Muscle layer of colon (tissue), 2 donors: ENCODE measurements around the gene TXN2.
"Not testable (repeated sequence)": the region's sequence is repeated elsewhere in the genome, so short reads cannot be mapped to it uniquely, and the experiment has no call there.

ENCODE experiments used
- H3K27ac ChIP-seq: one replicate; pipeline ENCODE4 v1.7.0; 2013; ENCODE audit warnings: low read depth, mild to moderate bottlenecking, low read length, moderate library complexity
- H3K27me3 ChIP-seq, 2 donors: one replicate each; pipeline ENCODE4 v1.7.0; 2013; ENCODE audit warnings: low read length in 2 of 2, mild to moderate bottlenecking in 2 of 2; ENCODE audit not compliant: insufficient read depth in 2 of 2, control insufficient read depth in 1 of 2
- H3K36me3 ChIP-seq: one replicate; pipeline ENCODE4 v1.7.0; 2013; ENCODE audit warnings: mild to moderate bottlenecking, low read length; ENCODE audit not compliant: insufficient read depth
- H3K4me1 ChIP-seq: one replicate; pipeline ENCODE4 v1.7.0; 2013; ENCODE audit warnings: mild to moderate bottlenecking, low read length; ENCODE audit not compliant: insufficient read depth
- H3K4me3 ChIP-seq, 2 donors: one replicate each; pipeline ENCODE4 v1.7.0; 2013; ENCODE audit warnings: low read length in 2 of 2, low read depth in 1 of 2, mild to moderate bottlenecking in 1 of 2, moderate library complexity in 1 of 2
- H3K9ac ChIP-seq: one replicate; pipeline ENCODE4 v1.7.0; 2013; ENCODE audit warnings: low read length
- H3K9me3 ChIP-seq: one replicate; pipeline ENCODE4 v1.7.0; 2013; ENCODE audit warnings: mild to moderate bottlenecking, low read length
- donor health status: abdominal sarcoma.
- donor health status: Adenocarcinoma of cecum.

Gene TXN2

GRCh38 chr22:36481393-36482168 is at the start of gene TXN2:
TXN2 (minus strand) TSS chr22:36481640; CDS start chr22:36480837, 803 bp downstream.
- H3K4me1 ChIP-seq: peaks cover 15% of the 10 kb centered on the region
- peak within 1 kb of the TSS; percentile 66 to 92 for H3K4me3 ChIP-seq
- H3K36me3 ChIP-seq: peaks cover 33% of the 10 kb centered on the region

GRCh38 chr22:36528795-36529751 is 47.6 kb upstream of the TXN2 start, which contains the start of gene EIF3D:
EIF3D (minus strand) TSS chr22:36529166; CDS start chr22:36526121, 3,045 bp downstream.
- H3K9me3 ChIP-seq: no peaks in the 10 kb centered on the region
- no peaks in the 10 kb centered on the region for H3K27me3 ChIP-seq
- peaks cover 12% of the 10 kb centered on the region for H3K4me1 ChIP-seq
- peak within 1 kb of the TSS; percentile 92 for H3K9ac ChIP-seq
- peak within 1 kb of the TSS; percentile 82 to 86 for H3K4me3 ChIP-seq
- H3K27ac ChIP-seq: peak within 1 kb of the TSS; percentile 92
- H3K36me3 ChIP-seq: peaks cover 16% of the 10 kb centered on the region

More at GRCh38 chr22:36481393-36482168, at the start of gene TXN2:
- Histone ChIP-seq H3K27ac (peak within 1 kb of the TSS; percentile 89), H3K9me3 (no peaks in the 10 kb centered on the region), H3K9ac (peak within 1 kb of the TSS; percentile 69), H3K27me3 (no peaks in the 10 kb centered on the region)

- H3K27ac ChIP-seq: peak overlapping the region; percentile 91
- no peaks in the 10 kb centered on the region for H3K27me3 ChIP-seq
- peaks cover 12% of the 10 kb centered on the region for H3K4me1 ChIP-seq
- peak overlapping the region; percentile 82 to 86 for H3K4me3 ChIP-seq
- H3K36me3 ChIP-seq: peaks cover 23% of the 10 kb centered on the region
- H3K9ac ChIP-seq: peak overlapping the region; percentile 92
- no peaks in the 10 kb centered on the region for H3K9me3 ChIP-seq
These were observed 46.9 kb upstream of the TXN2 start for GRCh38 chr22:36528341-36528740.

GRCh38 chr22:36522662-36523061 is 41.2 kb upstream of the TXN2 start:
- H3K9me3 ChIP-seq: no peaks in the 10 kb centered on the region
- no peak overlapping the region for H3K4me3 ChIP-seq
- H3K4me1 ChIP-seq: peaks cover 5% of the 10 kb centered on the region
- H3K9ac ChIP-seq: no peak overlapping the region
- peaks cover 78% of the 10 kb centered on the region for H3K36me3 ChIP-seq
- no peak overlapping the region for H3K27ac ChIP-seq
- H3K27me3 ChIP-seq: no peaks in the 10 kb centered on the region

- Histone ChIP-seq H3K4me1 (no peaks in the 10 kb centered on the region), H3K27ac (no peak overlapping the region), H3K36me3 (peaks cover 97% of the 10 kb centered on the region), H3K9me3 (no peaks in the 10 kb centered on the region), H3K9ac (no peak overlapping the region), H3K4me3 (no peak overlapping the region), H3K27me3 (no peaks in the 10 kb centered on the region)
These were observed 39.0 kb upstream of the TXN2 start for GRCh38 chr22:36520423-36520822.

GRCh38 chr22:36519906-36520305 is 38.5 kb upstream of the TXN2 start:
- H3K4me3 ChIP-seq, H3K9ac ChIP-seq, H3K4me1 ChIP-seq, H3K9me3 ChIP-seq, H3K27ac ChIP-seq, H3K27me3 ChIP-seq: not testable (repeated sequence)
- peaks cover 95% of the 10 kb centered on the region for H3K36me3 ChIP-seq

GRCh38 chr22:36514766-36515165 is 33.3 kb upstream of the TXN2 start:
- no peaks in the 10 kb centered on the region for H3K9me3 ChIP-seq
- peaks cover 90% of the 10 kb centered on the region for H3K36me3 ChIP-seq

GRCh38 chr22:36512991-36513390 is 31.6 kb upstream of the TXN2 start:
- Histone ChIP-seq H3K27me3 (no peaks in the 10 kb centered on the region), H3K4me3 (no peak overlapping the region), H3K36me3 (peaks cover 72% of the 10 kb centered on the region), H3K4me1 (peaks cover 6% of the 10 kb centered on the region), H3K27ac (no peak overlapping the region), H3K9ac (no peak overlapping the region), H3K9me3 (no peaks in the 10 kb centered on the region)

More at GRCh38 chr22:36514766-36515165, 33.3 kb upstream of the TXN2 start:
- H3K9ac ChIP-seq: no peak overlapping the region
- no peak overlapping the region for H3K27ac ChIP-seq
- H3K4me1 ChIP-seq: peaks cover 6% of the 10 kb centered on the region
- H3K27me3 ChIP-seq: no peaks in the 10 kb centered on the region
- no peak overlapping the region for H3K4me3 ChIP-seq

GRCh38 chr22:36512333-36512732 is 30.9 kb upstream of the TXN2 start:
- no peak overlapping the region for H3K4me3 ChIP-seq
- no peak overlapping the region for H3K9ac ChIP-seq
- peaks cover 9% of the 10 kb centered on the region for H3K4me1 ChIP-seq
- no peak overlapping the region for H3K27ac ChIP-seq
- no peaks in the 10 kb centered on the region for H3K27me3 ChIP-seq
- H3K9me3 ChIP-seq: no peaks in the 10 kb centered on the region
- H3K36me3 ChIP-seq: peaks cover 66% of the 10 kb centered on the region

GRCh38 chr22:36510966-36511881 is 29.8 kb upstream of the TXN2 start:
- no peaks in the 10 kb centered on the region for H3K9me3 ChIP-seq
- H3K9ac ChIP-seq: no peak overlapping the region
- H3K27me3 ChIP-seq: no peaks in the 10 kb centered on the region
- peaks cover 55% of the 10 kb centered on the region for H3K36me3 ChIP-seq
- H3K4me1 ChIP-seq: peaks cover 16% of the 10 kb centered on the region
- H3K4me3 ChIP-seq: no peak overlapping the region
- peak overlapping the region; percentile 25 for H3K27ac ChIP-seq
